Parathyroid adenoma (tissue), 2 donors: ENCODE results near the gene SAPCD2.

Source experiments
- H2AFZ ChIP-seq: fragments of 300-600 bp; sonication (generic); one replicate; pipeline ENCODE4 v1.7.0; 2017; ENCODE audit warnings: antibody characterized with exemption, mild to moderate bottlenecking
- H3K27ac ChIP-seq: fragments of 300-600 bp; sonication (generic); one replicate; pipeline ENCODE4 v1.7.0; 2017
- H3K27me3 ChIP-seq: fragments of 300-600 bp; sonication (generic); one replicate; pipeline ENCODE4 v1.7.0; 2017; ENCODE audit warnings: low read length; ENCODE audit not compliant: control insufficient read depth, insufficient read depth
- H3K36me3 ChIP-seq: fragments of 300-600 bp; sonication (generic); one replicate; pipeline ENCODE4 v1.7.0; 2017; ENCODE audit warnings: low read length; ENCODE audit not compliant: control insufficient read depth, insufficient read depth
- H3K4me1 ChIP-seq: fragments of 300-600 bp; sonication (generic); one replicate; pipeline ENCODE4 v1.7.0; 2017; ENCODE audit warnings: control low read depth
- H3K4me2 ChIP-seq: fragments of 300-600 bp; sonication (generic); one replicate; pipeline ENCODE4 v1.7.0; 2017; ENCODE audit warnings: low read length
- H3K4me3 ChIP-seq: fragments of 300-600 bp; sonication (generic); one replicate; pipeline ENCODE4 v1.7.0; 2017; ENCODE audit warnings: low read depth, low read length
- H3K79me2 ChIP-seq: fragments of 300-600 bp; sonication (generic); one replicate; pipeline ENCODE4 v1.7.0; 2017; ENCODE audit warnings: control low read depth
- H3K9ac ChIP-seq: fragments of 300-600 bp; sonication (generic); one replicate; pipeline ENCODE4 v1.7.0; 2017; ENCODE audit warnings: mild to moderate bottlenecking
- H3K9me3 ChIP-seq: fragments of 300-600 bp; sonication (generic); one replicate; pipeline ENCODE4 v1.7.0; 2017; ENCODE audit warnings: low read length; ENCODE audit not compliant: control insufficient read depth
- TF ChIP-seq, protein P1 (sequence below): fragments of 300-600 bp; sonication (generic); IDR thresholded peaks from one replicate; pipeline ENCODE4 v1.7.0; 2017; ENCODE audit warnings: antibody characterized with exemption, mild to moderate bottlenecking
- donor health status: primary hyperparathyroidism.

Gene SAPCD2

DNA sequence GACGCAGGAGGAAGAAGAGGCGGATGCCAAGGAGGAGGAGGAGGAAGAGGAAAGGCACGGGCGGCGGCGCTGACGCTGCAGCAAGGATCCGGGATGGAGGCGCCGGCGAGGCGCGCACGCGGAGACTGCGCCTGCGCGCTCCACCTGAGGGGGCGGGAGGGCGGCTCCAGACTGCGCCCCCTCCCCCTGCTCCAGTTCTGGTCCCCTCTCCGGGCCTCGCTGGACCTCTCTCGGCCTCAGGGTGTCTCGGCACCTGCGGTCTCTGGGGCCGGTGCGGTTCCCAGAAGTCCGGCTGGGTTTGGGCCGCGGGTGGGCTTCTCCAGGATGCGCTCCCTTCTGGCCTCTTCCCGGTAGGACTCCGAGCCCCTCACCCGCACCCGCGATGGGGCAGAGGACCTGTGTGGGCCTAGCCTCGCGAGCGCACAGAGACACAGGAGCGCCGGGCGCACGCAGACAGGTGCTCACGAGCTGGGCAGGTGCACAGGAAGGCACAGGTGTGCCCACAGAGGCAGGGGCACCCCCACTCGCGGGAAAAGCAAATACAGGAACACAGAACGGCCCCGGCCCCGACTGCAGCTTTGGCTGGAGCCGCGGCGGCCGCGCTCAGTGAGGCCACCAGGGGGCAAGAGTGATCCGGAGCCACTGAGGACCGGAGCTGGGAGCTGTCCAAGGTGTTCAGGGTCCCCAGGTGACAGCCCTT is 24.1 kb downstream of the SAPCD2 start, which contains the start of gene NPDC1:
Gene NPDC1, minus strand, starts transcription at position 90 of the 700 bp plus-strand sequence. CDS start 188 bp downstream, outside the sequence.
- peak within 1 kb of the TSS; percentile 87 for H2AFZ ChIP-seq
- no peaks in the 10 kb centered on the region for H3K79me2 ChIP-seq
- peak within 1 kb of the TSS; percentile 64 for H3K27ac ChIP-seq
- peak within 1 kb of the TSS; percentile 100 for H3K4me2 ChIP-seq
- no peaks in the 10 kb centered on the region for H3K9me3 ChIP-seq
- peaks cover 2% of the 10 kb centered on the region for H3K4me1 ChIP-seq
- TF ChIP-seq, protein P1, sequence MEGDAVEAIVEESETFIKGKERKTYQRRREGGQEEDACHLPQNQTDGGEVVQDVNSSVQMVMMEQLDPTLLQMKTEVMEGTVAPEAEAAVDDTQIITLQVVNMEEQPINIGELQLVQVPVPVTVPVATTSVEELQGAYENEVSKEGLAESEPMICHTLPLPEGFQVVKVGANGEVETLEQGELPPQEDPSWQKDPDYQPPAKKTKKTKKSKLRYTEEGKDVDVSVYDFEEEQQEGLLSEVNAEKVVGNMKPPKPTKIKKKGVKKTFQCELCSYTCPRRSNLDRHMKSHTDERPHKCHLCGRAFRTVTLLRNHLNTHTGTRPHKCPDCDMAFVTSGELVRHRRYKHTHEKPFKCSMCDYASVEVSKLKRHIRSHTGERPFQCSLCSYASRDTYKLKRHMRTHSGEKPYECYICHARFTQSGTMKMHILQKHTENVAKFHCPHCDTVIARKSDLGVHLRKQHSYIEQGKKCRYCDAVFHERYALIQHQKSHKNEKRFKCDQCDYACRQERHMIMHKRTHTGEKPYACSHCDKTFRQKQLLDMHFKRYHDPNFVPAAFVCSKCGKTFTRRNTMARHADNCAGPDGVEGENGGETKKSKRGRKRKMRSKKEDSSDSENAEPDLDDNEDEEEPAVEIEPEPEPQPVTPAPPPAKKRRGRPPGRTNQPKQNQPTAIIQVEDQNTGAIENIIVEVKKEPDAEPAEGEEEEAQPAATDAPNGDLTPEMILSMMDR, result peak; percentile 71
- H3K9ac ChIP-seq, result peak within 1 kb of the TSS; percentile 46
- peak within 1 kb of the TSS; percentile 68 for H3K4me3 ChIP-seq
- no peaks in the 10 kb centered on the region for H3K27me3 ChIP-seq
- no peaks in the 10 kb centered on the region for H3K36me3 ChIP-seq

DNA sequence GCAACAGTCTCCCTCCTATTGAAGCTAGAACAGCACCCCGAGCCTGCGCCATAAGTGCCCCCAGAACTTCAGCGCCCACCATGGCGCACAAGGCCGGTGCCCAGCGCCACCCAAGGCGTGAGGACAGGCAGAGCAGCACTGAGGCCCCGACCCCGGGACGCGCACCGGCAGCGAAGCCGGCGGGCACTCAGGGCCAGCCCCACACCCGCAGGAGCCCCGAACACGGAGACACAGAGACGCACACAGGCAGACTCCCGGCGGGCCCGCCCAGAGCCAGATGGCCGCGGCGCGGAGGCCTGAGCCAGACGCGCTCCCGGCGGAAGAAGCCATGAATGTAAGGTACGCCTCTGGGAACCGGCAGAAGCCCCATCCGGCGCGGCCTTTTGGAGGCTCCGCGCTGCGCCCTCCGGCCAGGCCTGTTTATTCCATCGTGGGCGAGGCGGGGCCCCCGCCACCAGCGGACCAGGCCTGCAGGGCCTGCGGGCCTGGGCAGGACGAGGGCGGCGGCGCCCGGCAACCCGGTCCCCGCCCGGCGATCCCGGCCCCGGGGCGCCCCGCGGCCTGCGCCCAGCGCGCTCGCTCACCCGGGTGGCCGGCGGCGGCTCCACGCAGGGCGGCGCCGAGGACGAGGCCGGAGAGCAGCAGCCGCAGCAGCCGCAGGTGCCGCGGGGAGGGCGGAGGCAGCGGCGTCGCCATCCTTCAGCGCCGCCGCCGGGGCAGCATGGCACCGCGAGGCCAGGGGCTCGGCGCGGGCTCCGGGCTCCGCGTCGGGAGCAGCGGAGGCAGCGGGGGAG is 24.9 kb downstream of the SAPCD2 start:
- no peaks in the 10 kb centered on the region for H3K36me3 ChIP-seq
- H3K79me2 ChIP-seq, result no peaks in the 10 kb centered on the region
- peak overlapping the region; percentile 87 for H2AFZ ChIP-seq
- peak overlapping the region; percentile 68 for H3K4me3 ChIP-seq
- H3K9ac ChIP-seq, result peak overlapping the region; percentile 46
- no peaks in the 10 kb centered on the region for H3K9me3 ChIP-seq
- peak overlapping the region; percentile 64 for H3K27ac ChIP-seq
- H3K27me3 ChIP-seq, result no peaks in the 10 kb centered on the region
- peaks cover 2% of the 10 kb centered on the region for H3K4me1 ChIP-seq
- TF ChIP-seq, protein P1, result no peak
- peak overlapping the region; percentile 100 for H3K4me2 ChIP-seq

DNA sequence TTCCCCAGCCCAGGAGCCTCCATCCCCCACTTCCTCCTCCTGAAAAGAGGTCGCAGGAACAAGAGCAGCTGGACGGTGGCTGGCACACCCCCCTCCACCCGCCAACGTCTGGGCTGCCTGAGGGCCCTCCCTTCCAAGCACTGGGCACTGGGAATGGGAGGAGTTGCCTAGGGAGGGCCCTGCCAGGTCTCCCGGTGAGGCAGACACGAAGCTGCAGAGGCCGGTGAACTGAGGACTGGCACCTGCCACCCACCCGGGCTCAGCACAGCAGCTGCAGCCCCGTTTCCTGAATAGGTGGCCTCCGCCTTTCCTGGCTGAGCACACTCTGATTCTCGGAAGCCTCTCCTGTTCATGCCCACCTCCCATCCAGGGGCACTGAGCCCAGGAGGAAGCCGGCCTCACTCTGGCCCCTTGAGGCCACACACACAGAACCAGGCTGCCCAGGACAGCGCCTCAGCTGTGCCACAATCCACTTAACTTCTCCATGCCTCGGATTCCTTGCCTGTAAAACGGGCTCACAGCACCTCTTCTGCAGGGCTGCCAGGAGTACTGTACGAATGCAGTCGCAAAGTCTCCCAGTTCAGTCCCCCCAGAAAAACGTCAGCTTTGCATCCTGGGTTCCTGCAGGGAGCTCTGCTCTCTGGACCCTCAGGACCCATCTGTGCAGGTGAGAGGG is 25.7 kb downstream of the SAPCD2 start:
- Histone ChIP-seq H3K4me1 (peaks cover 2% of the 10 kb centered on the region), H3K79me2 (no peaks in the 10 kb centered on the region), H3K27ac (peak overlapping the region; percentile 57), H2AFZ (no peak overlapping the region), H3K4me3 (peak overlapping the region; percentile 63), H3K27me3 (no peaks in the 10 kb centered on the region), H3K36me3 (no peaks in the 10 kb centered on the region), H3K9ac (peak overlapping the region; percentile 46), H3K4me2 (peak overlapping the region; percentile 85), H3K9me3 (no peaks in the 10 kb centered on the region)
- TF ChIP-seq, protein P1, result no peak

DNA sequence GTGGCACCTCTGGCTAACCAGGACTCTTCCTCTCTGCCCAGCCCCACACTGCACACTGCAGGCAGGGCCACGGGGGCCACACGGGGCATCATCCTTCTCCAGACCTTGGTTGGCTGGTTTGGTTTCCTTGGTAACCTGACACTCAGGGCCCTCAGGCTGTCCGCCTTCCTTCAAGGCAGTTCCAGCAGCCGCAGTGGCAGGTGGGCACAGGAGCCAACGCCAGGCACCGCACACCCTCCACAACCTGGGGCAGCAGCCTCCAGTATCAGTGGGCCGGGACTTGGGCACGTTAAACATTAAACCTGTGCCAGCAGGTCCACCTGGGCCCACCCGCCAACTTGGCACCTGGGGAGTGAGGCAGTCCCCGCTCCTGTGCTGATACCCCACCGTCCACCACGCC is 26.3 kb downstream of the SAPCD2 start:
- Histone ChIP-seq H3K9ac (no peak overlapping the region), H3K4me3 (no peak overlapping the region)

More for the DNA sequence above, 26.3 kb downstream of the SAPCD2 start:
- Histone ChIP-seq H3K79me2 (no peaks in the 10 kb centered on the region), H3K27me3 (no peaks in the 10 kb centered on the region), H2AFZ (no peak overlapping the region), H3K4me2 (peak overlapping the region; percentile 85), H3K4me1 (peaks cover 2% of the 10 kb centered on the region), H3K36me3 (no peaks in the 10 kb centered on the region), H3K9me3 (no peaks in the 10 kb centered on the region), H3K27ac (peak overlapping the region; percentile 57)
- TF ChIP-seq, protein P1, result no peak
